NK-92 (cell line): ENCODE results near the gene AXIN2.
"Not testable (repeated sequence)": the region's sequence is repeated elsewhere in the genome, so short reads cannot be mapped to it uniquely, and the experiment has no call there.

Experiments used
- DNase-seq: peaks from one replicate; lab custom pipeline; 2025; ENCODE audit not compliant: unreplicated experiment; lab: John Stamatoyannopoulos, UW

Gene AXIN2

DNA sequence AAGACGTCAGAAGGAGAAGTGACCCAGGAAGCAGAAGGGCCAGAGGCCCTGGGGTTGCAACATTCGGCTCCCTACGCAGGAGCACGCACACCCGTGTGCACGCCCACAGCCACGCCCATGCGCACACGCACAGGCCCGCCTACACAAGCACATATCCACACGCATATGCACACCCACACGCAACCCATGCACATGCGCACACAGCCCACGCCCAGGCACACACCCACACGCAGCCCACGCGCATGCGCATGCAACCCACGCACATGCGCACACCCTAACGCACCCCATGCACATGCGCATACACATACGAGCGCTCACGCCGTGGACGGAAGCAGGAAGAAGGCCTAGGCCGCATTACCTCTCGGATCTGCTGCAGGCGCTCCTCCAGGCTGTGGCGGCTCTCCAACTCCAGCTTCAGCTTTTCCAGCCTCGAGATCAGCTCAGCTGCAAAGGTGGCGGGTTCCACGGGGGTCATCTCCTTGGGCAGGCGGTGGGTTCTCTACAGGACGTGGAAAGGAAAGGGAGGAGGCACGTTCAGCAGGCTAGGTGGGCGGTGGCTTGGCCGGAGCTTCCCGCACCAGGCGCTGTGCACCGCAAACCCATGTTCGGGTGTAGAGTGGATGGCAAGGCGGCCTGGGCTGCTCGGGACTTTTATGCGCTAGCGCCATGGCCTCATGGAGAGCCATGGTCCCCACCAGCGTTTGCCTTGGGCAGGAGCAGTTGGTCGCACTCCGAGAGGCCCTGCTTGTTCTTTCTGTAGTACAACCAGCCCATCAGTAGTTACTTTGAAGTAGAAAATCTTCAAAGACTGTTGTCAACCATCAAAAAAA lies 23.4 kb downstream of the AXIN2 start:
- no peak for DNase-seq

DNA sequence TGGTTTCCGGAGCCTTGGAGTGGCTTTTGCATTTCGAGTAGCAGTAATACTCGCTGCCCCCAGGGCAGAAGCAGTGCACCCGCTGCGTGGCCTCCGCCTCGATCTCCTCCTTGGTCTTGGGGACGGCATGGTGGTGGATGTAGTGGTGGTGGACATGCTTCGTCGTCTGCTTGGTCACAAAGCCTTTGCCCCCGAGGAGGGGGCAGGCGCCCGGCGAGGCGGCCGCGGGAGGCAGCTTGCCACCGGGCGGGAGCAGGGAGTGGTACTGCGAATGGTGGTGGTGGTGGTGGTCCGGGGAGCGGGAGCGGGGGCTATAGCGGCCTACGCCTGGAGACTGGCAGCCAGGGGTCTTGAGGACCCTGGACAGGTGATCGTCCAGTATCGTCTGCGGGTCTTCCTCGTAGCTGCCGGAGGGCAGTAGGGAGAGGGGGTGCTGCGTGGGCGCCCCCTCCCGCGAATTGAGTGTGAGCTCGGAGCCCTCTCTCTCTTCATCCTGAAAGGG lies 24.1 kb downstream of the AXIN2 start:
- no peak for DNase-seq

DNA sequence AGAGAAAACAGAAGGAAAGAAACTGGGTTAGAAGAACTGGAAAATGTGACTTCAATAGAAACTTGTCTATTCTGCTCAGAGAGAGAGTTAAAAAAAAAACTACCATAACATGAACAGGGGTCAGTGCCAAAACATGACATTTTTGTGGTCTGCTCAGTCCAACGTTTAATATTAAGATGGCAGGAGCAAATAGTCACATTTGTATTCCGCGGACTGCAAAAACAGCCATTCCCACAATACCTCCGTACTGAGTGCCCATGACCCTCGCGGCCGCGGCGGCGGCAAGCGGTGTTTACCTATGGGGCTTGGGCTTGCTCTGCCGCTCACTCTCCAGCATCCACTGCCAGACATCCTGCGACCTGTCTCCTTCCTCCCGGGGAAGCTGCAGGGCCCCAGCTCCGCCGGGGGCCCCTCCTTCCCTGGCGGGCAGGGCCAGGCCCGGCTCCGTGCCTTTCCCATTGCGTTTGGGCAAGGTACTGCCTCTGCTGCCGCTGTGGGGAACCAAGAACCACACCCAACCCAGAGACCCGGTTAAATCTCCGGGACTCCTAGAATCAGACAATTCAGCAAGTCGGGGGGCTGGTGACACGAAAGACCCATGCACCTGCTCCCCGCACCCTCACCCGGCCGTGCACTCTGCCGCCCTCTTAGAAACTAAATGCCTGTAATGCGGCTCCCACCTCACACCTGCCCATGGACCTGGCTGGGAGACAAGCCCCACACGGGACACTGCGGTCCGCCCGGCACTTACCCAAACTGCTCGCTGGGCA lies 24.7 kb downstream of the AXIN2 start:
- no peak for DNase-seq

DNA sequence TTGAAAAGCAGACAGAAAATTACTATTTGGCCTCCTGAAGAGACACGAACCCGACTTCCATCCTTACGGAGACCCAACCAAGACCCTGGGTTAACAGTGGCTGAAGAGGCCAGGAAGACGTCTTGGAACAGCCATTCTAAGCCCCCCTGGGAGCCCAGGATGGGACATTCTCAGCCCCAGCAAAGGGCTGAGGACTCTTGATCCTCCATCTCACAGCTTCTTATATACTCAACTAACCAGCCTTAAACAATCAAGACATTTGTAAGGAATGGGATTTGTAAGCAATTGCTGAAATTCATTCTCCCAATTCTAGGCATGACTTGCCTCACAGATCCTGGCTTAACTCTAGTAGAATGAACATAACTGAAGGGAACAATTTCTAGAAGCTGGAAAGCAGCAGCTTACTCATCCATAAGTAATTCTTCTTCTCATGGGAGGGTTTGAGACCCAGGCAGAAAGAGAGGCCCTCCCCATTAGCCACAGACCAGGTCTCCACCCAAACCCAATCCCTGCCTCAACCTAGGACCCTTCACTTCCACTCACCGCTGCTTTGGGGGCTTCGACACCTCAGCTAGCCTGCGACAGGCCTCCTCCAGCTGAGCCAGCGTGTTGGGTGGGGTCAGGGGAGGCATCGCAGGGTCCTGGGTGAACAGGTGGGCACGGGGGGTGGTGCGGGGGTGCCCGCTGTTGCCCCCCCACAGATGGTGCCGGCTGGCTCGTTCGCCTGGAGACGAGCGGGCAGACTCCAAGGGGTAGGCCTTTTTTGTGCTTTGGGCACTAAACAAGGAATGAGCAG lies 25.5 kb downstream of the AXIN2 start:
- DNase-seq, result no peak

DNA sequence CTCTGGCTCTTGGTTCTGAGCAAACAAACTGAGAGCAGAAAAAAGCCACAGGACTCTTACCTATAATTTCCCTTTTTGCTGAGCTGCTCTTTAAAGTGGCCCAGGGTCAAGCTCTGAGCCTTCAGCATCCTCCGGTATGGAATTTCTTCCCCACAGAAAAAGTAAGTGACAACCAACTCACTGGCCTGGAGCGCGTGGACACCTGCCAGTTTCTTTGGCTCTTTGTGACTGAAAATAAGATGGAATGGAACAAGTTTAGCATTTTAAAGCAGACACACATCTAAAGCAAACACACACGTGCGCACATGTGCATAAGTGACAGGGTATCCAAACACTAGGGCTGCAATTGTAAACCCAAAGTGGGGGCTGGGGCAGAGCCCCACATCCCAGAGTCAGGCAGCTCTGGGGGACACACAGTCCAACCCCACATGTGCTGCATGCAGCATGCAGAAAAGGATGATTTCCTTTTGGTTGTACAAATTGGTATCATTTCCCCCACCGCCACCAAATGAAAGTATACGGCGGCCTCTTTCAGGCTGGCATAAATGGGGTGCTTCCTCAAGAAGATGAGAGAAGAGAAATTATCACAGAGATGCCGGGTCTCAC lies 27.5 kb downstream of the AXIN2 start:
- DNase-seq, result no peak

DNA sequence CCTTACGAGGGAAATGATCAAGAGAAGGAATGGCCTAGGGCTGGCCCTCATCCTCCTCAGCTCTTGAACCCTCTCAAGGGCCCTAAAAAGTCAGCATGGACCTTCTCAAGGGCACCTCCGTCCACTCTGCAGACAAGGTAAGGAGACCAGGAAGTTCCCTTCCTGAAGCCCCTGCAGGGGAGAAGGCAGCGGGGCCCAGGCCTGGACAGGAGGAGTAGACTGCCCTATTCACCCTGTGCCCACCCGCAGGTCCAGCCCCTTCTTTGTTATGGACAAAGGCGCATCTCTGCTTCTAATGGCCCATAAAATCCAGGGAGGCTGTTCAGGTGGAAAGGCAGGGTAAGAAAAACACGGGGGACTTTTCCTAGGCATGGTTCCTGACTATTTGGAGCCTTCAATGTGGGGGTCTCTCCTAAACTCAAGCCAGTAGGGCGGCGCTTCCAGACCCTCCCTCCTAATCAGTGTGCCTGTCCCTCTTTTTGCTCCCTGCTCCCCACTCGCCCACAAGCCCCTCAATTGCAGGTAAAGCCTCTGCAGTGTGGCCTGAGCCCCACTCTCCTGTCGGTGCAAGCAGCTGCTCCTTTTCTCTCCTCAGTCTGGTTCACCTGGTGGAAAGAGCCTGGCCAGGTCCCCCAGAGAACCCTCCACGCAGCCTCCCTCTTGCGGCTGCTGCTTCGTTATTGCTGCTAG lies 28.2 kb downstream of the AXIN2 start:
- no peak for DNase-seq

DNA sequence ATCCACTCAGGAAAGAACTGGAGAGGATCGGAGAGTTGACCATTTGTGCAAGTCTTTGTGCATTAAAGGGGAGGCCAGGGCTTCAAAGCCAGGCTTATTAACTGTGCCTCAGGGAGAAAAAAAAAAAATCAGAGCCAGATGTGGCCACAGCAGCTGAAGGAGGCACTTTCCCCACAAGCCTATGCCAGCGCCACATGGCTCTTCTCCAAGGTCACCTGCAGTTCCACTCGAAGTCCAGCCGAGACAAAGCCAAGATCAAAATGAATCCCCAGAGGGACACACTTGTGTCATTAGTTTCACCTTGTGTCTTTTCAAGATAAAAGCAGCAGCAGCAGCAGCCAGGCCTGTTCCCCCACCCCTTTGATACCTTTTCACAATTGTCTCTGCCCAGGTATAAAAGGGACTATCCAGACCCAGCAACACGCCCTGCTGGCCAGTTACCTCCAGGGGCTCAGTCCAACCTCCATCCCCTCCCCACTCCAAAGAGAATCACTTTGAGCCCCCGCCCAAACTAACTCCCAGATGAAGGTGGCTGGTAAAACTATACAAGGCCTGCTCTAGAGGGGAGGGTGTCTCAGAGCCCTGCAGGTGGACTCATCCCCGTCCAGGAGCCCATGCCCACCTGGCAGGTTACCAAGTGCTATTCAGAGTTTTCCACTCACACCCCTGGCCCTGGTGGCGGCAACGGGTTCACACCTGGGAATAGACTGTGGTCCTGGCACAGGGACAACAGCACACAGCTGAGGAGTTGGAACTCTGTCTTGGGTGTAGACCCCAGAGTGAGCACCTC lies 29.2 kb downstream of the AXIN2 start:
- DNase-seq, result no peak

DNA sequence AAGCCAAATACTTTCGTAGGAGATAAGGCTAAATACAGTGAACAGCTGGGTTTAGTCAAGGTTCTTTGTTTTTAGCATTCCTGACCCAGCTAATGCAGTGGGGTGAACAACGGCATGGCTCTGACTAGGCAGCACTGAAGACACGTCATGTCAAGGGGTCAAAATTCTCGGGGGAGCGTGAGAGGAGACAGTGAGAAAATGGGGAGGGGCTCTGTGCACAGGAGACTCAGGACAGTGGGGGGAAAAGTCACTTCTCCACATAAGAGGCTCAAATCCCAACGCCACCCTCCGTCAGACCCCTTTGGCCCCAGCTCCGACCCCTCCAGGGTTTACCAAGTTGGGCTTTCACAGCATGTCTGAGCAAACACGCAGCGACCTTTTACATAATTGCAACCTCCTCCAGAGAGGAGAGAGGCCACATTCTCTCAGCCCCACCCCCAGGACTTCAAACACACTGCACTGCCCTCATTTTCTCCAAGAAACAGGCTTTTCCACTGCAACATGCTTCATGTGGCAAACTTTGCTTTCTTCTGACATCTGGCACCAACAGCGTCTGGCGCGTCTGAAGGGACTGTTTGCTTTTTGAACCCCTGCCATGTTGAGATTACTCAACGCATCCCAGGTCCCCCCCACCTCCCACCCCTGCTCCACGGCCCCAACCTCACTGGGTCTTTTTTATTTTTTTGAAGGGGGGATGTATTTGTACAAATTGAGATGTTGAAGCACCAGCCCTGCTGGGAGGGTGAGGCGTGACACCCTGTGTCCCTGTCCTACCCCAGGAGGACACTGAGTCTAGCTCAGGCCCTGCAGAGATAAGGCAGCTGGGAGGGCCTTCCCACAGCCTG lies 30.0 kb downstream of the AXIN2 start:
- no peak for DNase-seq

DNA sequence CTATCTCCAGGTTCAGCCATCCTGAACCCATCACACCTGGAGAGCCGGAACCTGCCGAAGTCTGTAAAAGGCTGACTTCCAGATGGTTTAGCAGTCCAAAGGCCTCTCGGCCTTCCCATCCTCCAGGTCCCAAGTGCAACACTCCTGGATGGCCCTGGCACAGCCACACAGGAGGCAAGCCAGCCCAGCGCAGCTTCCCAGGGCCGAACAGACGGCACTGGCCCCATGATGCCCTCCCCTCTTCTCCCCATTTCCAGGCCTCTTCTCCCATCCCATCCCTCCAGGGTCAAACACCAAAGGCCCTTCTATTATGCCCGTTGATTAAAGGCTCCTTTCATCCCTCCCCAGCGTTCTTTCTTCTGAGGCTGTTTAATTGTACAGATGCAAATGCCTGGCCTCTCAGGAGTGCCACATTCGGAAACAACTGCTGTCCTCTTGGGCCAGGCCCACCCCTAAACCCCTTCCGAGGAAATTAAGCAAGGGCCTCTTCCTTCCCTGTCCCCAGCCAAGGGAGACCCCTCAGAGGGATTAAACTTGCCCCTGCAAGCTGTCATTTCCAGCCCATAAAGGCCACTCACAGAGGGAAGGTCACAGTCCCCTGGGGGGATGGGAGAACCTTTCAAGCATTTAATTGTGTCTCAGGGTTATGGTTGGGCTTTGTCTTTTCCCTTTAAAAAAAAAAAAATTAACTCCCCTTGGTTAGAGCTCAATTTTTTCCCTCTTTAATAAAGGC lies 30.8 kb downstream of the AXIN2 start:
- no peak for DNase-seq

DNA sequence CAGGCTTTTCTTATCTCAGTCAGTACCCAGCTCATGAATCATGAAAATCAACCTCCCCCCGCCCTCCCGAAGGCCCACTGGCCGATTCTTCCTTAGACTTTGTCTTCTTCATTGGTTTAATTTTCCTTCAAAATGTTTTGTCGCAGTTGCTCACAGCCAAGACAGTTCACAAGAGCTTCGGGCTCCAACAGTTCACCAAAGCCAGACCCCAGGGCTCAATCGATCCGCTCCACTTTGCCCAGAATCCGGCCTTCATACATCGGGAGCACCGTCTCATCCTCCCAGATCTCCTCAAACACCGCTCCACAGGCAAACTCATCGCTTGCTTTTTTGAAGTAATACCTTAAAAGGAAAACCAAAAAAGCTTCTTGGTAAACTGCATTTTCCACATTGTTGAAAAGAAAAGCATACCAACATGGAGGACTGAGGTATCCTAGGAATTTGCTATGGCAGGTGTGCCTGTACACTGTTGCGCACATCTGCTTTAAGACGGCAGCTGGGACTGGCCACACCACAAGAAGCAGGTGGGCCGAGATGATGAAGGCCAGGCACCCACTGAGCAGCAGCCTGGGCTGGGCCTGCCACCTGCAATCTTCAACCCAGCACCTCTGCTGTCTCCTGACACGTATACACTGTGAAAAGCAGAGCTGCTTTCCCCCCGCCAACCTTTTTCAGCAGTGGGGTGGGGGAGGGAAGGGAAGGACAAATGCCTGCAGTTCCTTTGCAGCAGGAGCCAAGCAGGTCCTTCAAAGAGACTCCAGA lies 31.5 kb downstream of the AXIN2 start:
- no peak for DNase-seq

DNA sequence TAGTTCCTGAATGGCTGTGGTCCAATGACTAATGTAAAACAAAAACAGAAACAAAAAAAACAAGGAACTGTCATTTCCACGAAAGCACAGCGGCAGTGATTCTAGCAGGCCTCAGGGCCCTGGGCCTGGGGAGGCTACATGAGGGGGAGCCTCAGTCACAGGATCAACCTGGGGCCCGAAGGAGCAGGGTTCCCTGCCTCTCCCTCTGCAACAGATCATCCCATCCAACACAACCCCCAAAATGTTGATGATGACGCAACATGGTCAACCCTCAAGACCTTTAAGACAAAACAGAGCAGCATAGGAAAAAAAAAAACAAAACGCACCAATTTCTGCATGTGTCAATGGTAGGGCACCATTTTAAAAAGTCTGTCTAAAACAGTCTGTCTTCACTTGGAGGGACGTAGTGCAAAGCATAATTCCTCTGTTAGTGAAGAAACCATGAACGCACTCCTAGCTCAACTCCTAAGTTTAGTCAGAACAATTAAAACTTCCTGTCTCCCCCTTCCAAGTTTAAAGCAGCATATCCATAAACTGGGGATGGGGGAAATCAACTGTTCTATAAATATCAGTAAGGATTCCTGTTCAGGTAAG lies 32.3 kb downstream of the AXIN2 start:
- no peak for DNase-seq

DNA sequence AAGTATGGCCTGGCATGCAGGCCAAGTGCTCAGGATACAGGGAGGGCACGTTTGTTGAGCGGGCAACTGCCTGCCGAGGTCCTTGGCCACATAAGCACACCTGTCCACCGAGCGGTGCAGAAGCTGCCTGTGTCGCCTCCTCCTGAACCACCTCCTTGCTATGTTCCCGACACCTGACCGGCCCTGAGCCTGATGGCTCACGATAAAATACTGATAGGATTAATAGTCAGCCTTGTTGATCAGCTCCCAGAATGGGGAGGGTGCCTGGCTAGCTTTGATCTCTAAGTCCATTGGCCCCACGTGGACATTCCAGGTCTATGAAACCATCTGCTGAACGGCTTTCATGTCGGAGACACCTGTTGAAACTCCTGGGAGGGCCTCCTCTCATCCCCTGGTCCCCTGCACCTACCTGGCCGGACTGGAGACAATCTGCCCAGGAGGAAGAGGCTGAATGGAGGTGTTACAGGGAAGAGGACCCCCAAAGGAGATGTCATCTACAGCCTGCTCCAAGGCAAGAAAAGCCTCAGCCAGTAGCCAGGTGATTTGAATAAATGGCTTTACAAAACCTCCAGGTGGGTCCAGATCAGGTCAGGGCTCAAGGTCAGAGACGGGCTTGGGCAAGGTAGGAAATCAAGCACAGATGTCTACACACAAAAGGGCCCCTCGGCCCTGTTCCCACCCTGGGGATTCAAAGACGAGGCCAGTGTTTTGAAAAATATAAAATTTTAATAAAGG lies 33.4 kb downstream of the AXIN2 start:
- DNase-seq, result no peak

DNA sequence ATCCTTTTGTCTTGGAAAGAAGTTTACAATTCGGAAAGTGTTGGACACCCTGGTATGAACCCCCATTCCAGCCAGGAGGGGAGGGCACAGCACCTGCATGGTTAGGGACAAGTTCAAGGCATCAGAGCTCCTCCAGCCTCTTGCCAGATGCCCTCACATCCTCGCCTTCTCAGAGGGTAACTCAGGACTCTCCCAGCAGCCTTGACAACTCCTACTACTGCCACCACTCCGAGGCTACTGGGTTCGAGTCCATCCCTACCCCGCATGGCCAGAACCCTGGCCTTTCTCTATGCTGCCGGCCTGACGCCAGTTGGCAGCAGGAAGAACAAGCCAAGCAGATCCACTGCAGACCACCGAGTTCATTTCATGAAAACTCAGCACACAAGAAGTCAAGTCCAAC lies 34.1 kb downstream of the AXIN2 start:
- DNase-seq, result no peak

DNA sequence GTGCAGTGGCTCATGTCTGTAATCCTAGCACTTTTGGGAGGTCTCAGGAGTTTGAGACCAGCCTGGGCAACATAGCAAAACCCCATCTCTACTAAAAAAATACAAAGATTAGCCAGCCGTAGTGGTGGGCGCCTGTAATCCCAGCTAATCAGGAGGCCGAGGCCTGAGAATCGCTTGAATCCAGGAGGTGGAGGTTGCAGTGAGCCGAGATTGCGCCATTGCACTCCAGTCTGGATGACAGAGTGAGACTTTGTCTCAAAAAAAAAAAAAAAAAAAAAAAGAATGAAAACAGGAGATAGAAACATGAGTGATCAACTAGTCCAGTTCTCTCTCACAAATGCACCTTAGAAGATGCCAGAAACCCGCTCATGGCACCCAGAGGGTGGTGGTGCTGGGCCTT lies 34.6 kb downstream of the AXIN2 start:
- DNase-seq, result not testable (repeated sequence)

DNA sequence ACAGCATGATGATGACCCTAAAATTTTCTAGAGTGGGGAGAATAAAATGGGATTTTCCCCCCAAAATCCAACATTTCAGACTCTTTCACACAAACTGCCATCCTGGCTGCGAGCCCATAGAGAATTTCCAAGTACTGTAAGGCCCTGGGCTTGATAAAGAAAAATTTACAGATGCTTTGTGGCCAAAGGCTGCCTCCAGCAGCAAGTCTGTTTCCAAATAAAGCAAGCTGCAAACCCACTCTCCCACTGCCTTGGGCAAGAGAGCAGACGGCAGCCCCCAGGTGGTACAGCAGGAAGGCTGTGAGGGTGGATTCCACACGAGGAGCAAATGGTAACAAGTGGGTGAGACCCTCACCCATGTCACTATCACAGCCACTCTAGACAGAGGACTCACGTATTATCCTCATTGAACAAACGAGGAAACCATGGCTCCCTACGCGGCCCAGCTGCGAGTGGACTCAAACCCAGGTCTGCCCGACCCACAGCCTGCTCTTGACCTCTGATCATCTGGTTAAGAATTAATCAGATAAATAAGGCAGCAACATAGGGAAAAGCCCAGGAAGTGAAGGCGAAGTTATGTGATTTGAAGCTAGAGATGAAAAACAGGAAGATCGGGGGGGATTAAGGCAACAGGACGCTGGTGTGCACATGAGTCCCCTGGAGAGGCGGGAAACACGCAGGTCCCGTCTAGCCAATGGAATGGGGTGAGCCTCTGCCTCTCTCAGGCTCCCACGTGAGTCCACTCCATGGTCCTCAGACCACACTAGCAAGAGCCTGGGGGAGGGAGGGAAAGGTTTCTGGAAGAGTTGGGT lies 37.4 kb downstream of the AXIN2 start:
- DNase-seq, result no peak
